OCI-LY1 (cell line): Measurements from ENCODE around the gene KRTAP17-1.

ENCODE experiments used
- H2AFZ ChIP-seq: fragments of 200-600 bp; sonication (generic), shearing (Covaris generic); 2 replicates; pipeline ENCODE4 v1.6.0; 2014; ENCODE audit warnings: antibody characterized with exemption, mild to moderate bottlenecking, low read length
- H3F3A ChIP-seq: fragments of 200-600 bp; sonication (generic), shearing (Covaris generic); 2 replicates; pipeline ENCODE4 v1.6.0; 2014; ENCODE audit warnings: mild to moderate bottlenecking, antibody characterized with exemption, low read length, moderate library complexity; ENCODE audit not compliant: insufficient read depth
- H3K27ac ChIP-seq: fragments of 200-600 bp; sonication (generic); 2 replicates; pipeline ENCODE4 v1.5.1; 2014; ENCODE audit warnings: low read length, mixed run types, mild to moderate bottlenecking, low read depth; ENCODE audit not compliant: poor library complexity, severe bottlenecking
- H3K27me3 ChIP-seq: fragments of 200-600 bp; sonication (generic); 2 replicates; pipeline ENCODE4 v1.6.0; 2014; ENCODE audit warnings: antibody characterized with exemption, mild to moderate bottlenecking, low read length, moderate library complexity; ENCODE audit not compliant: insufficient read depth
- H3K36me3 ChIP-seq: fragments of 200-600 bp; sonication (generic); 2 replicates; pipeline ENCODE4 v1.6.1; 2014; ENCODE audit warnings: mild to moderate bottlenecking, antibody characterized with exemption, low read length, moderate library complexity, mixed read lengths; ENCODE audit not compliant: insufficient read depth
- H3K4me1 ChIP-seq: fragments of 200-600 bp; sonication (generic); 2 replicates; pipeline ENCODE4 v1.5.1; 2014; ENCODE audit warnings: mild to moderate bottlenecking, low read length, moderate library complexity; ENCODE audit not compliant: insufficient read depth, severe bottlenecking
- H3K4me2 ChIP-seq: fragments of 200-600 bp; sonication (generic), shearing (Covaris generic); 2 replicates; pipeline ENCODE4 v1.6.1; 2014; ENCODE audit warnings: low read length
- H3K4me3 ChIP-seq: fragments of 200-600 bp; sonication (generic); 2 replicates; pipeline ENCODE4 v1.5.1; 2014; ENCODE audit warnings: low read length, low read depth, mild to moderate bottlenecking, mixed read lengths; ENCODE audit not compliant: poor library complexity, severe bottlenecking
- H3K79me2 ChIP-seq: fragments of 200-600 bp; shearing (Covaris generic); 2 replicates; pipeline ENCODE4 v1.6.1; 2016; ENCODE audit warnings: mixed run types, low read length, mixed read lengths; ENCODE audit not compliant: insufficient read depth
- H3K9ac ChIP-seq: fragments of 200-600 bp; sonication (generic), shearing (Covaris generic); 2 replicates; pipeline ENCODE4 v1.6.1; 2014; ENCODE audit warnings: mild to moderate bottlenecking, low read length, mixed read lengths
- H3K9me2 ChIP-seq: fragments of 200-600 bp; sonication (generic), shearing (Covaris generic); 2 replicates; pipeline ENCODE4 v1.6.1; 2014; ENCODE audit warnings: low read depth, mild to moderate bottlenecking, low read length, mixed read lengths
- H3K9me3 ChIP-seq: fragments of 200-600 bp; shearing (Covaris generic); 2 replicates; pipeline ENCODE4 v1.6.1; 2014; ENCODE audit warnings: low read length, mixed read lengths
- H4K20me1 ChIP-seq: fragments of 200-600 bp; sonication (generic), shearing (Covaris generic); 2 replicates; pipeline ENCODE4 v1.6.0; 2016; ENCODE audit warnings: mild to moderate bottlenecking, low read length; ENCODE audit not compliant: insufficient read depth
- CTCF ChIP-seq: fragments of 200-600 bp; sonication (generic), shearing (Covaris generic); IDR thresholded peaks from 2 replicates; pipeline ENCODE4 v1.5.1; 2017; ENCODE audit warnings: mild to moderate bottlenecking, antibody characterized with exemption, low read length, moderate library complexity, mixed read lengths
- EZH2 ChIP-seq: fragments of 200-600 bp; sonication (generic), shearing (Covaris generic); IDR thresholded peaks from 2 replicates; pipeline ENCODE4 v1.8.0; 2017; ENCODE audit warnings: borderline replicate concordance, mixed run types, mild to moderate bottlenecking, antibody characterized with exemption, low read length, moderate library complexity, mixed read lengths

Gene KRTAP17-1

DNA sequence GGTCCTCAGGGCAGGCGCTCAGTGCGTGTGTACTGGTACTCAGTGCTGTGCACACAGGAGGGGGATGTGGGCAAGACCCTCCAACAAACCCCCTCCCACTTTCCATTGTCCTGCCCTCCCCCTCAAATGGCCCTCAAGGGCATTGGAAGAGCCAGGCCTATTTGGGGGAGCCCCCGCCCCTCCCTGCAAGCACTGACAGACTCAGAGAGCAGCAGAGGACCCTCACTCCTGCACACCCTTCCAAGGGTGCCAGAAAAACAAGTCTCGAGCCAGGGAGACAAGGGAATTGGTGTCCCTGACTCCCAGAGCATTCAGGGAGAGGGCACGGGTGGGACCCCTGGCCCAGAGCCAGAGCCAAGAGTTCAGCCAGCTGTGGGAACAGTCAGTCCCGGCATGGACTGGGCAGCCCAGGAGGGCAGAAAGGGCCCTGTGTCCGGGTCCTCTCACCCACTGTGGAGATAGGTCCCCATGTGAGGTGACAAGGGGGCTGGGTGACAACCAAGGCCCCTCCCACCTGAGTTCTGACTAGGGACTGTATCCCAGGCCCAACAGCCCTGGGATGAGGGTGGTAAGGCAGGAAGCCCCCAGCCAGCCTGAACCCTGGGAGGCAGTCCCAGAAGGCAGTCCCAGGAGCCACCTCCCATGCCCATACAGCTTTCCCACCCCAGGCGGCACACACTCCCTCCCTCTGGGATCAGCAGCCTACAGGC lies 12.1 kb upstream of the KRTAP17-1 start:
- Histone ChIP-seq H4K20me1 (no peaks in the 10 kb centered on the region), H3K27ac (no peak overlapping the region), H3K9me3 (no peaks in the 10 kb centered on the region), H3K4me3 (no peak overlapping the region), H3K9me2 (no peaks in the 10 kb centered on the region), H3K4me1 (no peaks in the 10 kb centered on the region), H3K9ac (no peak overlapping the region), H3K79me2 (no peaks in the 10 kb centered on the region), H2AFZ (no peak overlapping the region), H3K27me3 (no peaks in the 10 kb centered on the region), H3K36me3 (no peaks in the 10 kb centered on the region), H3F3A (no peaks in the 10 kb centered on the region), H3K4me2 (no peak overlapping the region)
- TF ChIP-seq EZH2 (no peak), CTCF (no peak)

- H3K27ac ChIP-seq: no peak overlapping the region
- H3K27me3 ChIP-seq: no peaks in the 10 kb centered on the region
- no peak for TF ChIP-seq CTCF
- TF ChIP-seq EZH2: no peak
- H3F3A ChIP-seq: no peaks in the 10 kb centered on the region
- no peaks in the 10 kb centered on the region for H3K36me3 ChIP-seq
- H3K9me2 ChIP-seq: no peaks in the 10 kb centered on the region
- no peak overlapping the region for H3K4me3 ChIP-seq
- no peaks in the 10 kb centered on the region for H3K79me2 ChIP-seq
- no peak overlapping the region for H3K4me2 ChIP-seq
- H3K4me1 ChIP-seq: no peaks in the 10 kb centered on the region
- H2AFZ ChIP-seq: no peak overlapping the region
- no peaks in the 10 kb centered on the region for H4K20me1 ChIP-seq
- no peaks in the 10 kb centered on the region for H3K9me3 ChIP-seq
- H3K9ac ChIP-seq: no peak overlapping the region
These were observed 10.9 kb upstream of the KRTAP17-1 start for GRCh38 chr17:41326173-41327145.

DNA sequence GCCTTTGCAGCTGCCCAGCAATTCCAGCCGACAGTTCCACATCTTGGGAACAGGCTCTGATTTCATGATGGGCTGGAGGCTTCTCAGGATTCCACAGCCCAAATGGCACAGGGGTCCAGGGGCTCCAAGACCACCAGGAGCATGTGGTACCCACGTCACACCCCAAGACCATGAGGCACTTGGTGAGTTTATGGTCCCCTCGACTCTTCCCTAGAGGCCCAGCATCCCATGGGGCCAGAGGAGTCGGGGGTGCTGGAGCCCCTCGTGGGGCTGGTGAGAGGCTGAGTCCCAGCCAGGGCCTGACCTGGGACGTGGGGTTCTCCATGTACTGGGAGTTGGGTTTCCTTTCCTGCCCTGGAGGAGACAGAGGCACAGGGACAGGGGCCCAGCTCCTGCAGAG lies 10.1 kb upstream of the KRTAP17-1 start:
- no peaks in the 10 kb centered on the region for H3K9me3 ChIP-seq
- no peaks in the 10 kb centered on the region for H3K4me1 ChIP-seq
- no peaks in the 10 kb centered on the region for H3K9me2 ChIP-seq
- no peak overlapping the region for H3K9ac ChIP-seq
- no peaks in the 10 kb centered on the region for H4K20me1 ChIP-seq
- TF ChIP-seq CTCF: no peak
- no peak for TF ChIP-seq EZH2
- H3K27ac ChIP-seq: no peak overlapping the region
- H3K79me2 ChIP-seq: no peaks in the 10 kb centered on the region
- H3K4me2 ChIP-seq: no peak overlapping the region
- no peak overlapping the region for H3K4me3 ChIP-seq
- no peak overlapping the region for H2AFZ ChIP-seq
- H3K27me3 ChIP-seq: no peaks in the 10 kb centered on the region
- no peaks in the 10 kb centered on the region for H3F3A ChIP-seq
- H3K36me3 ChIP-seq: no peaks in the 10 kb centered on the region
